NOMO-1 treated with DMSO at 0.1 percent for 48 hours (cell line): ENCODE measurements around the gene PCDHA9.
"Not testable (repeated sequence)": the region's sequence is repeated elsewhere in the genome, so short reads cannot be mapped to it uniquely, and the experiment has no call there.

Experiments
- DNase-seq: peaks from one replicate; lab custom pipeline; 2025; ENCODE audit not compliant: unreplicated experiment; lab: John Stamatoyannopoulos, UW

The PCDHA9 gene

GRCh38 chr5:140875085-140876065 lies 27.2 kb downstream of the PCDHA9 start, which contains the start of gene PCDHA12:
PCDHA12 (plus strand) TSS chr5:140875308; CDS start chr5:140875473, 165 bp downstream.
- DNase-seq, result no peak

- DNase-seq, result not testable (repeated sequence)
Observed at GRCh38 chr5:140876541-140877261, 28.5 kb downstream of the PCDHA9 start.

- DNase-seq, result no peak
Observed at GRCh38 chr5:140877262-140877581, 29.0 kb downstream of the PCDHA9 start.

- no peak for DNase-seq
Observed at GRCh38 chr5:140881889-140882590, 33.9 kb downstream of the PCDHA9 start, which contains the start of gene PCDHA13. PCDHA13 (plus strand) TSS chr5:140882124; CDS start chr5:140882269, 145 bp downstream.

GRCh38 chr5:140882591-140882899 lies 34.4 kb downstream of the PCDHA9 start:
- no peak for DNase-seq

GRCh38 chr5:140883373-140883772 lies 35.2 kb downstream of the PCDHA9 start:
- DNase-seq, result no peak

GRCh38 chr5:140883927-140884697 lies 35.9 kb downstream of the PCDHA9 start:
- DNase-seq, result no peak
